ENCODE results near the gene FSCN2. TPM values are rescaled to one million over a fixed set of nuclear protein-coding genes. Genes with fewer than 3 reads are reported as not detected.

FSCN2 gene
- total and polyA plus RNA-seq, 2 of the 4 experiments (the other 2 are of a cell fraction), result 0.18 to 0.84 TPM

DNA sequence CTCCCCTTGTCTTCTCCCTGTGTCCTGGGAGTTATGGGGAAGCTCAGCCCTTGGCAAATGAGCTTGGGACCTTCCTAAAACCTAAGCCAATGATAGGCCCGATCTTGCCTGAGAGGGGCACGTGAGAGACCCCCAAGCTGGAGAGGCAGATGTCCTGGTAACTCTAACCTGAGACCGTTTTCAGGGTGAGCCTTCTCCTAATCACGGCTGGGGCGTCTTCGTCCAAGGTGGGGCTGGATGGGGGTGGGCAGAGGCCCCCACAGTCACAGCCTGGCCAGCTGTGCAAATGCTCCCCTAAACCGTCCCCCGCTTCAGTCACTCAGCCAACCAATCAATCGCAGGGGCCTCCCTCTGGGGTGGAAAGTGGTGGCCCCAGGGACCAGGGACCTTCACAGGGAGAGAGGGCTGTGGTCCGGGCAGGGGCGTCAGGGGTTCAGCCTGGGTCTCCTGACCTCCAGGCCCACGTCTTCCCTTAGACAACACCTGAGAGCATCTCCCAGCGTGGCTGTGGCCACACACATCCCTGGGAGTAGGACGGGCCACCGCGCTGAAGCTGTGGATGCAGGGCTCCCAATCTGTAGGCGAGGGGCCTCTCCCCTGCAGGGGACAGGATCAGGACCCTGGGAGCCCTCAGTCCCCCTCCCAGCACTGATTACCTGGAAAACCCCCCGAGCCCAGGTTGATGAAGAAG lies 46.2 kb upstream of the FSCN2 start:
- no peak for DNase-seq
- H2BK20ac ChIP-seq (ENCODE audit: low read depth, low read length), result no peak overlapping the region
- H3K79me1 ChIP-seq (ENCODE audit: low read depth in 1 of 2, low read length in 2 of 2), result no peaks in the 10 kb centered on the region; a peak in 1 of 4 replicates
- H3K23ac ChIP-seq (ENCODE audit: low read depth, low read length), result peak overlapping the region; percentile 76; the same call in 1 of the 2 replicates
- no peak overlapping the region; the same call in 1 of the 2 replicates for H2BK120ac ChIP-seq (ENCODE audit: low read depth, low read length)
- intact Hi-C loops (cut with micrococcal nuclease) (no loop called here), in situ Hi-C loops (cut with MboI; ENCODE audit: low sequenced_read_pairs) (loop anchor here (5.0 kb wide), 2 partner anchors 75 to 225 kb away; no protein-coding TSS in a partner anchor), dilution Hi-C loops (cut with HindIII; ENCODE audit: low sequenced_read_pairs, unreplicated experiment) (no loop called here)
- ATAC-seq (ENCODE audit: low read depth), result no peak
- H3K18ac ChIP-seq (ENCODE audit: low read depth, low read length), result no peak overlapping the region; the same call in 1 of the 2 replicates
- TF ChIP-seq CEBPB (IDR thresholded peaks at IDR 0.05; ENCODE audit: low read depth, low read length) (no peak), NFE2L2 (IDR thresholded peaks at IDR 0.05; ENCODE audit: low read depth, low read length) (no peak), MXI1 (IDR thresholded peaks at IDR 0.05; ENCODE audit: borderline replicate concordance, low read depth, low read length) (no peak), BHLHE40 (IDR thresholded peaks at IDR 0.05; ENCODE audit: low read depth, low read length) (no peak), FOS (IDR thresholded peaks at IDR 0.05; ENCODE audit: low read depth, low read length) (no peak), MAZ (IDR thresholded peaks at IDR 0.05; ENCODE audit: borderline replicate concordance, low read depth, low read length) (no peak), RCOR1 (IDR thresholded peaks at IDR 0.05; ENCODE audit: insufficient replicate concordance, low read length) (no peak)
- TF ChIP-seq, protein P1, sequence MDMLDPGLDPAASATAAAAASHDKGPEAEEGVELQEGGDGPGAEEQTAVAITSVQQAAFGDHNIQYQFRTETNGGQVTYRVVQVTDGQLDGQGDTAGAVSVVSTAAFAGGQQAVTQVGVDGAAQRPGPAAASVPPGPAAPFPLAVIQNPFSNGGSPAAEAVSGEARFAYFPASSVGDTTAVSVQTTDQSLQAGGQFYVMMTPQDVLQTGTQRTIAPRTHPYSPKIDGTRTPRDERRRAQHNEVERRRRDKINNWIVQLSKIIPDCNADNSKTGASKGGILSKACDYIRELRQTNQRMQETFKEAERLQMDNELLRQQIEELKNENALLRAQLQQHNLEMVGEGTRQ (IDR thresholded peaks at IDR 0.05; ENCODE audit: low read depth, low read length), result no peak
- H3K9me1 ChIP-seq (ENCODE audit: insufficient read depth, low read length), result no peaks in the 10 kb centered on the region
- H3K9me3 ChIP-seq (ENCODE audit: control insufficient read depth, insufficient read depth, low read length), result no peaks in the 10 kb centered on the region
- H3K4me2 ChIP-seq (ENCODE audit: low read depth, low read length), result peak overlapping the region; percentile 77
- H3K9ac ChIP-seq (ENCODE audit: low read depth, low read length), result peak overlapping the region; percentile 7; the same call in 1 of the 2 replicates
- H3K4ac ChIP-seq (ENCODE audit: low read depth, low read length), result peak overlapping the region; percentile 74
- no peaks in the 10 kb centered on the region for H3K36me3 ChIP-seq (ENCODE audit: control insufficient read depth, insufficient read depth, low read length)
- H3K27ac ChIP-seq (ENCODE audit: insufficient read depth, low read length), result no peak overlapping the region
- no peaks in the 10 kb centered on the region for H3K27me3 ChIP-seq (ENCODE audit: control insufficient read depth, insufficient read depth, low read length)
- peak overlapping the region; percentile 86 for H2AFZ ChIP-seq (replicated peaks; ENCODE audit: low read length, poor library complexity)
- H4K8ac ChIP-seq (ENCODE audit: low read depth in 2 of 2, low read length in 2 of 2), result peak overlapping the region; percentile 23 to 76; a peak in 2 of 4 replicates
- peak overlapping the region; percentile 38; the same call in 1 of the 2 replicates for H4K5ac ChIP-seq (ENCODE audit: low read depth, low read length)
- peak overlapping the region; percentile 16; the same call in 1 of the 2 replicates for H2AK5ac ChIP-seq (ENCODE audit: low read depth, low read length)
- no peak overlapping the region for H2BK5ac ChIP-seq (ENCODE audit: low read depth, low read length, poor library complexity, severe bottlenecking)
- peak overlapping the region; percentile 91 for H2AK9ac ChIP-seq (replicated peaks; ENCODE audit: low read depth, low read length, poor library complexity)
- peak overlapping the region; percentile 24 for H3K4me3 ChIP-seq (ENCODE audit: insufficient read depth, low read depth, low read length)
- no peaks in the 10 kb centered on the region for H4K20me1 ChIP-seq (ENCODE audit: insufficient read depth, low read length)
- CTCF ChIA-PET, result no interaction called here
- H4K91ac ChIP-seq (ENCODE audit: insufficient read depth, low read depth, low read length), result peak overlapping the region; percentile 59; the same call in 1 of the 2 replicates
- no CpG with 5 or more reads among the region's 18 CpGs for WGBS, 2 experiments (ENCODE audit: extremely low coverage in 2 of 2, insufficient read length in 1 of 2)
- BruUV-seq (replicated peaks), result no TSS peak
- no peak overlapping the region for H2BK15ac ChIP-seq (ENCODE audit: low read depth, low read length)
- POLR2A ChIA-PET (ENCODE audit: unreplicated experiment), result no interaction called here
- H3K4me1 ChIP-seq (ENCODE audit: control insufficient read depth, insufficient read depth, low read length), result peaks cover 10% of the 10 kb centered on the region
- no peak overlapping the region for H3K56ac ChIP-seq (ENCODE audit: extremely low read depth, insufficient read depth, low read length)
- H3K14ac ChIP-seq (replicated peaks; ENCODE audit: low read depth, low read length), result peak overlapping the region; percentile 89; the same call in 1 of the 2 replicates

Measured in IMR-90 (cell line).